ENCODE data around the gene AKAP13.

AKAP13 gene

GRCh38 chr15:85769182-85769900 lies 388.9 kb downstream of the AKAP13 start:
- Histone ChIP-seq H3K79me2 (peaks cover 2% of the 10 kb centered on the region), H3K9me3 (ENCODE audit: control insufficient read depth, low read length) (no peaks in the 10 kb centered on the region), H3K4me3 (ENCODE audit: low read depth, low read length) (no peak overlapping the region), H3K36me3 (ENCODE audit: control insufficient read depth, insufficient read depth, low read length) (no peaks in the 10 kb centered on the region), H3K4me2 (ENCODE audit: low read length) (no peak overlapping the region), H3K27me3 (ENCODE audit: control insufficient read depth, insufficient read depth, low read length) (no peaks in the 10 kb centered on the region), H3K27ac (no peak overlapping the region), H3K9ac (no peak overlapping the region), H3K4me1 (no peaks in the 10 kb centered on the region), H2AFZ (no peak overlapping the region)
- TF ChIP-seq CTCF (IDR thresholded peaks at IDR 0.05), result no peak

GRCh38 chr15:85770096-85771041 lies 390.0 kb downstream of the AKAP13 start:
- Histone ChIP-seq H3K27ac (no peak overlapping the region), H3K9ac (no peak overlapping the region), H3K9me3 (ENCODE audit: control insufficient read depth, low read length) (no peaks in the 10 kb centered on the region), H3K4me3 (ENCODE audit: low read depth, low read length) (no peak overlapping the region), H3K36me3 (ENCODE audit: control insufficient read depth, insufficient read depth, low read length) (no peaks in the 10 kb centered on the region), H2AFZ (no peak overlapping the region), H3K4me1 (no peaks in the 10 kb centered on the region), H3K4me2 (ENCODE audit: low read length) (no peak overlapping the region), H3K79me2 (peaks cover 2% of the 10 kb centered on the region), H3K27me3 (ENCODE audit: control insufficient read depth, insufficient read depth, low read length) (no peaks in the 10 kb centered on the region)
- no peak for TF ChIP-seq CTCF (IDR thresholded peaks at IDR 0.05)

- no peak overlapping the region for H2AFZ ChIP-seq
These were observed 390.9 kb downstream of the AKAP13 start for GRCh38 chr15:85771271-85771670.

GRCh38 chr15:85771781-85772445 lies 391.5 kb downstream of the AKAP13 start:
- H3K79me2 ChIP-seq, result peaks cover 2% of the 10 kb centered on the region
- TF ChIP-seq CTCF (IDR thresholded peaks at IDR 0.05), result no peak
- peak overlapping the region; percentile 24 for H3K27ac ChIP-seq
- H2AFZ ChIP-seq, result no peak overlapping the region
- H3K4me1 ChIP-seq, result no peaks in the 10 kb centered on the region
- no peaks in the 10 kb centered on the region for H3K27me3 ChIP-seq (ENCODE audit: control insufficient read depth, insufficient read depth, low read length)
- no peaks in the 10 kb centered on the region for H3K9me3 ChIP-seq (ENCODE audit: control insufficient read depth, low read length)
- H3K36me3 ChIP-seq (ENCODE audit: control insufficient read depth, insufficient read depth, low read length), result no peaks in the 10 kb centered on the region
- no peak overlapping the region for H3K9ac ChIP-seq
- no peak overlapping the region for H3K4me2 ChIP-seq (ENCODE audit: low read length)
- no peak overlapping the region for H3K4me3 ChIP-seq (ENCODE audit: low read depth, low read length)

More at GRCh38 chr15:85771271-85771670, 390.9 kb downstream of the AKAP13 start:
- TF ChIP-seq CTCF (IDR thresholded peaks at IDR 0.05), result no peak
- H3K79me2 ChIP-seq, result peaks cover 2% of the 10 kb centered on the region
- H3K4me2 ChIP-seq (ENCODE audit: low read length), result no peak overlapping the region
- no peak overlapping the region for H3K4me3 ChIP-seq (ENCODE audit: low read depth, low read length)
- no peaks in the 10 kb centered on the region for H3K4me1 ChIP-seq
- H3K9me3 ChIP-seq (ENCODE audit: control insufficient read depth, low read length), result no peaks in the 10 kb centered on the region
- no peak overlapping the region for H3K27ac ChIP-seq
- H3K9ac ChIP-seq, result no peak overlapping the region
- no peaks in the 10 kb centered on the region for H3K36me3 ChIP-seq (ENCODE audit: control insufficient read depth, insufficient read depth, low read length)
- no peaks in the 10 kb centered on the region for H3K27me3 ChIP-seq (ENCODE audit: control insufficient read depth, insufficient read depth, low read length)

All from parathyroid adenoma (tissue), 2 donors.